CD4-positive, alpha-beta T cell treated with Interleukin-4 for 4 hours (primary cell): ENCODE data around the gene PBX1.

ENCODE experiments used
- DNase-seq: peaks from one replicate; pipeline ENCODE4 v3.0.0-alpha.2; 2020

Gene PBX1

GRCh38 chr1:164843743-164844500, 284.9 kb downstream of the PBX1 start:
- no peak for DNase-seq

DNA sequence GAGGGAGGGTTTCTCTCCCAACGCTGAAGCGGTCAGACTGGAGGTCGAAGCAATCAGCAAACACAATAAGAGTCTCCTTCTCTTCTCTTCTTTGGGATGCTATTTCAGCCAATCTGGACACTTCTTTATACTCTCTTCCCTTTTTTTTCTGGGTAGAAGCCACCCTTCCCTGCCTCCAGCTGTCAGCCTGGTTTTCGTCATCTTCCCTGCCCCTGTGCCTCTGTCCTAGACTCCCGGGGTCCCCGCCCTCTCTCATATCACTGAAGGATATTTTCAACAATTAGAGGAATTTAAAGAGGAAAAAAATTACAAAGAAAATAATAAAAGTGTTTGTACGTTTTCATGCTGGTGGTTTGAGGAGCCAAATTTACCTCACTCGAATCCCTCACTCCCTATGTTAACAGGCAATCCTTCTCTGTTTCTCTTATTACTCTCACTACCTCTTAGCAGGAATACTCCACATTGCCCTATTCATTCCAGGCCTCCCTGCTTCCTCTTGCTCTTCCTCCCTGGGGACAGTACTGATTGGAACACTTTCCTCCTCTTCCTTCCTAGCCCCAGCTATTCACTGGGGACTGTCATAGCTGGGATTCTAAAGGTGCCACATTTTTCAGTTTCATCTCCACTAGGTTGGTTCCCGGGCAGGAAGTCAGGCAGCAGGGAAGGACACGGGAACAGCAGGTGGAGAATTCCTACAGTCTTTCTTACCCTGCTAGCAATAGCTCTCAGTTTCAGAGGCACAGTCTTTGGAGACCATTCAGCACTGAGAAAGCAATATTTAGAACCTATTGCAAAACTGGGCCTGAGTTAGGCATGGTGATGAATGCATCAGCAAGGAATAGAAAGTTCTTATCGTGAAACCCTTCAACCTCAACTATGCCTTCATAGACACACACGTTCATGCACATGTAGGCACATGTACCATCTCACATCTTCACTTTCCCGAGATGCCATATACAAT, 288.0 kb downstream of the PBX1 start:
- no peak for DNase-seq

DNA sequence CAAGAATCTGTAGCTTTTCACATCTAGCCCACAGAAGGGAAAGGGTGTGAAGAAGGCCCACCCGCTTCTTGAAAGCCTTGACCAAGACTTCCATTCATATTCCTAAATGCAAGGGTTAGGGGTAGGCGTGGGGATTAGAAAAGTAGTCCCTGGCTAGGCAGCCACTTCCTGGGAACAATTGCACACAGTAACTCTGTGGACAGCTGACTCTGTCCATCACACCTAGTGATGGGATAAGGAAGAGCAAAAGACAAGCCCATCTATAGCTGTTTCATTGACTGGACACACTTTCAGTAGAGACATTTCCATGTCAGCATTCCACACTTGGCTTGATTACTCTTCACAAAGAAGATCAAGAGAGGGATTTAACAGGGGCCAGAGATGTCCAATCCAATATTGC, 294.2 kb downstream of the PBX1 start:
- DNase-seq, result no peak

DNA sequence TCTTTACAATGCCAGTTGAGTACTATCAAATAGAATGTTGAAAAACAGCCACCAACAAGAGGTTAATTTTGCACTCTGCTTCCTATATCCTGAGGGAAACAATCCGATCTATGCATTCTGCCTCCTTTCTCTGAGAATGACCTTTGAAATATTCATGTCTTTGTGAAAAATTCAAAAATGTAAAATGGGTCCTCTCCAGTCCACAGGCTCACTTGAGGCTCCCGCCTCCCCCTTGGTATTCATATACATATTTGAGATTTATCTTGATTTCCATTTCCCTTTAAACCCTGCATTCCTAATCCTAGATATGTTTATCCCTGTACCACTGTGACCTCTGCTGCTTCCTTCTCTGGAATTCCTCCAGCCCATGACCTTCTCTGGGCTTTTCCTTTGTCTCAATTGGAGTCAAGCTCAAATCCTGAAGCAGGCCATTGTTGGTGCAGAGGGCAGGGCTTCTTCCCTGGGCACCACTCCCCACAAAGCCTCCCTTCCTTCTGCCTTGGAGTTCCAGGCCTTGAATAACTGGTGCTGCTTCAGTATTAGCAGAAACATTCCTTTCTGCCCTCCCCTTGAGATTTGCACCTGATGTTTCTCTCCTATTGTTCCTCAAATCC, 296.8 kb downstream of the PBX1 start:
- no peak for DNase-seq

DNA sequence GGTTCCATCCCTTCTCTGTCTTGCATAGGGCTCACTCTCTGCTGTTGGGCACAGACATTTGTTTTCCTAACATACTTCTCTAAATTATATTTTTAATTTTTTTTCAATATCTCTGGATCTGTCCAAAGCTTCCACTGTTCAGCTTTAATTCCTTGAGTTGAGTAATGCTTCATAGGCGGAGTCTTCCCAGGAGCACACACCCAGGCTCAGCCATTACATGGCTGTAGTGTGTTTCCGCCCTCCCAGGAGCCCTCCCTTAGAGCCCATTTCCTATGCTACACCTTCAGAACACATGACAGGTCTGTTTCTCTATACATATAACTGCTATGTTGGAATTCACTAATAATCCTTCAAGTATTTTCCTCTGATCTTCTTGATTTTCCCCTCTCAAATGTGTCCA, 297.4 kb downstream of the PBX1 start:
- DNase-seq, result no peak

GRCh38 chr1:164857439-164857838, 298.5 kb downstream of the PBX1 start:
- DNase-seq, result no peak

DNA sequence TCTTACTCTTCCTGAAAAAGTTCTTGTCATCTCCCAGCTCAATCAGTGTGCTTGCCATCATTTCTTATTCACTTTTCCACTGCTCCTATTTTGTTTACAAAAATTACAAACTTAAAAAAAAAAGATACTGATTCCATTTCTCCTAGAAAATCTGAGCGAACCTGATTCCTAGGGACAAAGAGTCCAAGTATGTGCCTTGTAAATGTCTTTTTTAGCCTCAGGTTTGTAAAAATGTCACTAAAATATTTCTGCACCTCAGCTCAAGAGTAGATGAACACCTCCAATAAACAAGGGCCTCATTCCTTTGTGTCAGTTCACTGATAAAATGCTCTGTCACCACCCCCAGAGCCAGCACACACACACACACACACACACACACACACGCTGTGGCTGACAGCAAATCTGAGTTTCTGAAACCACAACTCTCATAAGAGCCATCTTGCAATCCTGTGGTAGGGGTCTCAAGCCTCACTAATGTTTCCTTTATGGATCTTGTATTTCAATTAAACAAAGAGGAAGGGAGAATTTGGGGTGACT, 299.2 kb downstream of the PBX1 start:
- no peak for DNase-seq

- DNase-seq, result no peak
Observed at GRCh38 chr1:164861632-164862031, 302.6 kb downstream of the PBX1 start.

- DNase-seq, result no peak
Observed at GRCh38 chr1:164863056-164863455, 304.1 kb downstream of the PBX1 start.

DNA sequence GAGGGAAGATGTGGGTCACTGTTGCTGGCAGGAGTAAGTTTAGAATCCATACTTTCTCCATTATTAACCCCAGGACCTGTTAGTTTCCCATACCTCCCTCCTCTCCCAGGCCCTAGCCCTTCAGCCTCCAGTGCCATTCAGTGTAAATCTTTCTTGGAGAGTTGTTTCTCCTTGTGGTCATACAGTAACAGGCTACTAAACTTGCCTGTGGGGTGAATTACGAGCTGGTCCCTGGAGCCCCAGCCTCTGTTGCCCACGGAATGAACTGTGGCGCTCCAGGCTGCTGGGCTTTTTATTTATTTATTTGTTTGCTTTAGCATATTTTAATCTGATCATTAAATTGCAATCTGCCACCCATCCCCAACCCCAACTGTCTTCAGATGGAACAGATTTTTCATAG, 305.2 kb downstream of the PBX1 start:
- DNase-seq, result no peak

GRCh38 chr1:164865385-164865784, 306.4 kb downstream of the PBX1 start:
- DNase-seq, result no peak

- no peak for DNase-seq
Observed at GRCh38 chr1:164867590-164867989, 308.6 kb downstream of the PBX1 start.

GRCh38 chr1:164868990-164869389, 310.0 kb downstream of the PBX1 start:
- no peak for DNase-seq

DNA sequence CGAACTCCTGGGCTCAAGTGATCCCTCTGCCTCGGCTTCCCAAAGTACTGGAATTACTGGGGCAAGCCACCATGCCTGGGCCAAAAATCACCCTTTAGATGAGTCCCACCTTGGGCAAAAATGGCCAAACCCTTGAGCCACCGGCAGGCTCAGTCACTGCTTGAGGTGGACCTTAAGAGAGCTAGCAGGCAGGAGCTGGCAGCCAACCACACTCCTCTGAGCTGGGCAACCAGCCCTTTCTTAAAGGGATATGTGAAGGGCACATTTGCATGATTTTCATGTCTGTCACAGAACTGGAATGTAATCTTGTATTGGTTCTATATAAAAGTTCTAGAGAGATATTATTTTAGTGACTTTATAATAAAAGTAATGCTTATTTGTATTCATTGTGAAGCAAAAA, 316.5 kb downstream of the PBX1 start:
- no peak for DNase-seq

GRCh38 chr1:164876398-164877116, 317.6 kb downstream of the PBX1 start:
- DNase-seq, result no peak

GRCh38 chr1:164880199-164880598, 321.2 kb downstream of the PBX1 start:
- DNase-seq, result no peak

- no peak for DNase-seq
Observed at GRCh38 chr1:164880644-164881043, 321.7 kb downstream of the PBX1 start.

GRCh38 chr1:164885311-164885710, 326.3 kb downstream of the PBX1 start:
- no peak for DNase-seq

- DNase-seq, result no peak
Observed at GRCh38 chr1:164886101-164886500, 327.1 kb downstream of the PBX1 start.

DNA sequence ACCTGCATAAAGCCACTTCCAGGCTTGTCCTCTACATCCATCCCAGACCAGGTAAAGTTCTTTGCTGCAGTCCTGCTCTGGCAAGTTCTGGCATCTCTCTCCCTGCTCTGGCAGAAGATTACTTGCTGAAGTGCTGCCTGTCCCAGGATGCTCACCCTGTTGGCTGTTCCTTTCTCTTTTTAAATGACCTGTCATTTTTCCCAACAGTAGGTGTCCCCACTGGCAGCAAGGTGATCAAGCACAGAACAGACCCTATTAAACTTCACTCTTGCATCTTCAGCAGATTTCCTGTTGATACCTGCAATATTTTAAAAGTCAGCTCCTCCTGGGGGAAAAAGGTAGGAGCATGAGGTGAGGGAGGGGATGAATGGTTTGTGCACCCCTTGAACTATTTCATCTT, 332.6 kb downstream of the PBX1 start:
- DNase-seq, result no peak

GRCh38 chr1:164895026-164895912, 336.3 kb downstream of the PBX1 start:
- no peak for DNase-seq

- DNase-seq, result no peak
Observed at GRCh38 chr1:164901031-164901430, 342.0 kb downstream of the PBX1 start.
